Right lobe of liver (tissue), 6 donors: ENCODE measurements around the gene PLEKHG2. TPM values are rescaled to one million over a fixed set of nuclear protein-coding genes. Genes with fewer than 3 reads are reported as not detected.

Experiments used
- ATAC-seq, 4 donors: fragments of 200-7000 bp; cut with Tn5 transposase; one replicate each; pipeline ENCODE4 v1.9.1; 2020; ENCODE audit warnings: mild to moderate bottlenecking in 4 of 4, moderate library complexity in 4 of 4
- DNase-seq, 3 donors: peaks; one replicate each; pipeline ENCODE4 v3.0.0-alpha.2; 2020
- H3K27ac ChIP-seq, 3 donors: fragments of 200-600 bp; one replicate each; pipeline ENCODE4 v1.8.0; 2022
- H3K27me3 ChIP-seq, 2 donors: fragments of 200-600 bp; one replicate each; pipeline ENCODE4 v1.8.0; 2022
- H3K36me3 ChIP-seq, 4 donors: fragments of 200-600 bp; sonication (generic) in 1 of 4; one replicate each; pipeline versions ENCODE4 v1.5.1 to v1.8.0; 2017 to 2022; ENCODE audit warnings: control low read depth in 1 of 4
- H3K4me1 ChIP-seq, 4 donors: fragments of 200-600 bp; sonication (generic) in 1 of 4; one replicate each; pipeline versions ENCODE4 v1.5.1 to v1.8.0; 2017 to 2022; ENCODE audit warnings: control low read depth in 1 of 4
- H3K4me3 ChIP-seq, 3 donors: fragments of 200-600 bp; one replicate each; pipeline ENCODE4 v1.8.0; 2022
- H3K9me3 ChIP-seq, 4 donors: fragments of 200-600 bp; sonication (generic) in 1 of 4; one replicate each; pipeline versions ENCODE4 v1.5.1 to v1.8.0; 2017 to 2022; ENCODE audit warnings: control low read depth in 1 of 4
- CTCF ChIP-seq, 4 donors: fragments of 200-600 bp in 3 of 4; fragments of 450-650 bp in 1 of 4; IDR thresholded peaks; one replicate each; pipeline versions ENCODE4 v1.5.1 to v1.8.0; 2016 to 2022; ENCODE audit warnings: antibody characterized with exemption in 4 of 4, mild to moderate bottlenecking in 2 of 4
- POLR2A ChIP-seq: fragments of 450-650 bp; IDR thresholded peaks from one replicate; pipeline ENCODE4 v1.6.1; 2017; ENCODE audit warnings: antibody characterized with exemption, mild to moderate bottlenecking
- WGBS: methylation state at CpG from one replicate; pipeline ENCODE4 v1.1.6; 2018; ENCODE audit warnings: low coverage, low lambda C conversion rate; ENCODE audit not compliant: insufficient coverage; ENCODE audit errors: missing lambda C conversion rate; 5-methylcytosine and 5-hydroxymethylcytosine counted together
- intact Hi-C, 2 donors: fragments of 100-400 bp; cut with DNase I; formaldehyde crosslinking; loops; one replicate each; pipeline versions ENCODE4 v1.11.2 to v1.14.1; 2022
- total RNA-seq, 6 experiments: library from RNA; depleted of rRNA in 2 of 6; stranded (reverse); fragments of >200 nt in 2 of 6; fragmentation: NEBNext Ultra II Directional in 3 of 6; extraction: Animal tissue kit (Norgen Biotek cat#: 25700) in 3 of 6; gene quantifications; one replicate each; pipeline versions ENCODE4 v1.1.0 to v1.2.4, GENCODE V29; 2016 to 2023
- donor health status: DM: no; HTN: yes; CAD: no.
- donor health status: DM: no; HTN: no; CAD: no.
- donor health status: DM: no; HTN: no; CAD: no.
- donor health status: DM: no; HTN: yes; CAD: no.
- donor health status: DM: no; HTN: yes; CAD: no.

Gene PLEKHG2
- total RNA-seq, 6 experiments from 2014 or later = 1.6 to 15.0 (median 6.3) TPM

DNA sequence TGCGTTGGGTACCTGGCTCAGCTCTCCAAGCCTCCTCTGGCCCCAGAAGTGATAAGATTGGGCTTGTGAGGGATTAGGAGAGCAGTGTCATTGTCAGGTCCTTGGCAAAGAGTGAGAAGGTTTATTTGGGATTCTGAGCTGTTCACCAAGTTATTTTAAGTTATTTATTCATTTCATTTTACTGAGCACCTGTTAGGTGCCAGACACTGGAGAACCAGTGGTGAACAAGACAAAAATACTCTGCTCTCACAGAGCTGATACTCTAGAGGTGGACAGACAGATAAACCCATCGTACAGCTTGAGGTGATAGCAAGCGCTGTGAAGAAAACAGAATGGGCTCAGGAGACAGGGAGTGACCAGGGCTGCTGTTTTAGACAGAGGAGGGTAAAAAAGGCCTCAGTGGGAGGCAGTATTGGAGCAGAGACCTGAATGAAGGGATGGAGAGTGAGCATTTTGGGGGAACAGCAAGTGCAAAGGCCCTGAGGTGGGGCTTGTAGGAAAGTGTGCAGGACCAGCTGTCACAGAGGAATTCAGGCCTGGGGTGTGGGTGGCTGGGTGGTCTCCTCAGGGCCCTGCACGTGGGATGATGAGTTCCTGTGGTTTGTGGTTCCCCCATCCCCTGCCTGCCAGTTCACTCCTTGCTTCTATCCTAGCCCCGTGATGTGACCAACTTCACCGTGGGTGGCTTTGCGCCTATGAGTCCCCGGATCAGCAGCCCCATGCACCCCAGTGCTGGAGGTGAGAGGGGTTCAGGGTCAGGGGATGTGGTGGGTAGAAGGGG, 59.5 kb downstream of the PLEKHG2 start:
- Histone ChIP-seq H3K36me3 (peaks cover 4 to 82% (median 38%) of the 10 kb centered on the region in 4 donors), H3K4me1 (no peaks in the 10 kb centered on the region), H3K27me3 (no peaks in the 10 kb centered on the region), H3K4me3 (no peak overlapping the region), H3K27ac (no peak overlapping the region), H3K9me3 (no peaks in the 10 kb centered on the region)
- 100% methylated on average over 2 of the region's 8 CpGs for WGBS
- DNase-seq = no peak
- no peak for TF ChIP-seq POLR2A
- no peak for TF ChIP-seq CTCF (IDR thresholded peaks at IDR 0.05)
- intact Hi-C loops = loop anchor here in 1 of 2 donors (10.0 kb wide), 1 partner anchor 63 kb away; the partner anchor contains the start of gene EID2B
- no peak for ATAC-seq

GRCh38 chr19:39472746-39473442, 60.4 kb downstream of the PLEKHG2 start:
- intact Hi-C loops = loop anchor here in 1 of 2 donors (10.0 kb wide), 1 partner anchor 62 kb away; the partner anchor contains the start of gene EID2B
- Histone ChIP-seq H3K27me3 (no peaks in the 10 kb centered on the region), H3K4me3 (no peak overlapping the region), H3K4me1 (no peaks in the 10 kb centered on the region), H3K27ac (no peak overlapping the region), H3K36me3 (peaks cover 4 to 72% (median 36%) of the 10 kb centered on the region in 4 donors), H3K9me3 (no peaks in the 10 kb centered on the region)
- DNase-seq (no peak), ATAC-seq (no peak)
- TF ChIP-seq POLR2A (no peak), CTCF (IDR thresholded peaks at IDR 0.05) (no peak)
- no CpG with 5 or more reads among the region's 32 CpGs for WGBS

- intact Hi-C loops = loop anchor here in 1 of 2 donors (10.0 kb wide), 1 partner anchor 61 kb away; the partner anchor contains the start of gene EID2B
- Histone ChIP-seq H3K36me3 (peaks cover 4 to 66% (median 33%) of the 10 kb centered on the region in 4 donors), H3K9me3 (no peaks in the 10 kb centered on the region), H3K4me1 (no peaks in the 10 kb centered on the region), H3K27ac (no peak overlapping the region), H3K4me3 (no peak overlapping the region), H3K27me3 (no peaks in the 10 kb centered on the region)
- DNase-seq (no peak), ATAC-seq (peak in 1 of 4 donors; percentile 14)
- WGBS = no CpG with 5 or more reads among the region's 11 CpGs
- no peak for TF ChIP-seq POLR2A
- no peak for TF ChIP-seq CTCF (IDR thresholded peaks at IDR 0.05)
Observed at GRCh38 chr19:39473443-39473960, 61.0 kb downstream of the PLEKHG2 start.

DNA sequence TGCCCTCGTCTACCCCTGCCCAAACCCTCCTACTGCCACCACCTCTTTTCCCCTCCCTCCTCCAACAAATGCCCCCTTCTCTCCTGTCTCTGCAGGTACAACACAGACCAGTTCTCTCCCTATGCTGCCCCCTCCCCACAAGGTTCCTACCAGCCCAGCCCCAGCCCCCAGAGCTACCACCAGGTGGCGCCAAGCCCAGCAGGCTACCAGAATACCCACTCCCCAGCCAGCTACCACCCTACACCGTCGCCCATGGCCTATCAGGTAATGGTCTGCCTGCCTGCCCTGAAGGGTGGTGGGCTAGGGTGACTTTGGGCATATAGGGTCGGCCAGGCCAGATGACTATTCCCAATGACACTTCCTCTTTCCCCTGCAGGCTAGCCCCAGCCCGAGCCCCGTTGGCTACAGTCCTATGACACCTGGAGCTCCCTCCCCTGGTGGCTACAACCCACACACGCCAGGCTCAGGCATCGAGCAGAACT, 61.7 kb downstream of the PLEKHG2 start:
- TF ChIP-seq CTCF (IDR thresholded peaks at IDR 0.05) (peak; percentile 58 to 61 (median 59)), POLR2A (no peak)
- H3K4me1 ChIP-seq = no peaks in the 10 kb centered on the region
- 18% methylated on average over 4 of the region's 9 CpGs for WGBS
- ATAC-seq (peak; percentile 52 to 68 (median 64)), DNase-seq (peak in 2 of 3 donors; percentile 52 to 67)
- no peak overlapping the region for H3K4me3 ChIP-seq
- H3K27me3 ChIP-seq = no peaks in the 10 kb centered on the region
- no peaks in the 10 kb centered on the region for H3K9me3 ChIP-seq
- H3K36me3 ChIP-seq = peaks cover 4 to 60% (median 30%) of the 10 kb centered on the region in 4 donors
- intact Hi-C loops = loop anchor here in 1 of 2 donors (10.0 kb wide), 1 partner anchor 61 kb away; the partner anchor contains the start of gene EID2B
- H3K27ac ChIP-seq = no peak overlapping the region
